ENCODE results near the gene RPL14. TPM values are rescaled to one million over a fixed set of nuclear protein-coding genes. Genes with fewer than 3 reads are reported as not detected.

Gene RPL14
- total RNA-seq, 1 donor from 2014 or later, result 2,616 TPM

GRCh38 chr3:40452876-40453730, 4.0 kb upstream of the RPL14 start:
- CTCF ChIA-PET, result interaction anchor here (0.8 to 2.5 kb wide), 2 partner anchors 144 to 145 kb away, joined by 3 to 7 read pairs; no protein-coding TSS in a partner anchor
- ATAC-seq (ENCODE audit: low read depth), result peak; percentile 92
- intact Hi-C loops (cut with micrococcal nuclease), result loop anchor here (1.0 to 10.0 kb wide), 7 partner anchors 24 to 1398 kb away; partner anchors contain the start of genes CTNNB1, EIF1B, SCN11A and SLC25A38
- TF ChIP-seq CTCF (IDR thresholded peaks at IDR 0.05), result no peak
- peak overlapping the region; percentile 96 for H3K4me3 Mint-ChIP-seq
- H3K4me1 Mint-ChIP-seq, result peaks cover 36% of the 10 kb centered on the region
- peak; percentile 81 for DNase-seq
- H3K27me3 Mint-ChIP-seq, result no peaks in the 10 kb centered on the region
- H3K27ac Mint-ChIP-seq, result peak overlapping the region; percentile 98
- POLR2A ChIA-PET, result interaction anchor here (0.6 to 3.3 kb wide), 8 partner anchors 10 to 1577 kb away, joined by 3 to 24 read pairs (median 8); partner anchors contain the start of genes CTNNB1, EIF1B, ZNF619 and ZNF621
- no peaks in the 10 kb centered on the region for H3K9me3 Mint-ChIP-seq
- peaks cover 19% of the 10 kb centered on the region for H3K36me3 Mint-ChIP-seq (ENCODE audit: low read depth)

GRCh38 chr3:40453933-40454332, 3.2 kb upstream of the RPL14 start:
- intact Hi-C loops (cut with micrococcal nuclease), result loop anchor here (1.0 to 10.0 kb wide), 7 partner anchors 23 to 1399 kb away; partner anchors contain the start of genes CTNNB1, EIF1B, SCN11A and SLC25A38
- H3K36me3 Mint-ChIP-seq (ENCODE audit: low read depth), result peaks cover 27% of the 10 kb centered on the region
- ChIA-PET CTCF (interaction anchor here (0.8 kb wide), 1 partner anchor 145 kb away, joined by 3 read pairs; no protein-coding TSS in a partner anchor), POLR2A (interaction anchor here (0.6 to 3.3 kb wide), 6 partner anchors 9 to 1576 kb away, joined by 3 to 24 read pairs (median 14); partner anchors contain the start of genes CTNNB1, EIF1B, ZNF619 and ZNF621)
- H3K4me1 Mint-ChIP-seq, result peaks cover 44% of the 10 kb centered on the region
- H3K27me3 Mint-ChIP-seq, result no peaks in the 10 kb centered on the region
- H3K4me3 Mint-ChIP-seq, result no peak overlapping the region
- ATAC-seq (ENCODE audit: low read depth) (no peak), DNase-seq (no peak)
- no peak for TF ChIP-seq CTCF (IDR thresholded peaks at IDR 0.05)
- peak overlapping the region; percentile 98 for H3K27ac Mint-ChIP-seq
- H3K9me3 Mint-ChIP-seq, result no peaks in the 10 kb centered on the region

DNA sequence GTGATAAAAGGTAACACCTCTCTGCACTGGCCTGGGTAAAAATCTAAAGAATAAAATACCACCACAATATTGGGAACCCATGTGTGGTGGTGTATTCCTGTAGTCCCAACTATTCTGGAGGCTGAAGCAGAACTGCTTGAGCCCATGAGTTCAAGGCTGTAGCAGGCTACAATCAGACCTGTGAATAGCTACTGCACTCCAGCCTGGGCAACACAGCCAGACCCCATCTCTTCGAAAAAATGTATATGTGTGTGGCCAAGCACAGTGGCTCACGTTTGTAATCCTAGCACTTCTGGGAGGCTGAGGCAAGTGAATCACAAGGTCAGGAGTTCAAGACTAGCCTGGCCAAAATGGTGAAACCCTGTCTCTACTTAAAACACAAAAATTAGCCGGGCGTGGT, 1.8 kb upstream of the RPL14 start:
- ChIA-PET POLR2A (interaction anchor here (1.1 kb wide), 1 partner anchor 22 kb away, joined by 4 read pairs; the partner anchor contains the start of gene ZNF619), CTCF (no interaction called here)
- no peak for ATAC-seq (ENCODE audit: low read depth)
- H3K36me3 Mint-ChIP-seq (ENCODE audit: low read depth), result peaks cover 33% of the 10 kb centered on the region
- H3K9me3 Mint-ChIP-seq, result no peaks in the 10 kb centered on the region
- intact Hi-C loops (cut with micrococcal nuclease), result loop anchor here (5.0 to 10.0 kb wide), 3 partner anchors 52 to 1401 kb away; partner anchors contain the start of genes SCN11A, SLC25A38, WDR48 and ZNF620
- no peak overlapping the region for H3K4me3 Mint-ChIP-seq
- peaks cover 53% of the 10 kb centered on the region for H3K4me1 Mint-ChIP-seq
- H3K27me3 Mint-ChIP-seq, result no peaks in the 10 kb centered on the region
- no peak for DNase-seq
- no peak overlapping the region for H3K27ac Mint-ChIP-seq
- no peak for TF ChIP-seq CTCF (IDR thresholded peaks at IDR 0.05)

DNA sequence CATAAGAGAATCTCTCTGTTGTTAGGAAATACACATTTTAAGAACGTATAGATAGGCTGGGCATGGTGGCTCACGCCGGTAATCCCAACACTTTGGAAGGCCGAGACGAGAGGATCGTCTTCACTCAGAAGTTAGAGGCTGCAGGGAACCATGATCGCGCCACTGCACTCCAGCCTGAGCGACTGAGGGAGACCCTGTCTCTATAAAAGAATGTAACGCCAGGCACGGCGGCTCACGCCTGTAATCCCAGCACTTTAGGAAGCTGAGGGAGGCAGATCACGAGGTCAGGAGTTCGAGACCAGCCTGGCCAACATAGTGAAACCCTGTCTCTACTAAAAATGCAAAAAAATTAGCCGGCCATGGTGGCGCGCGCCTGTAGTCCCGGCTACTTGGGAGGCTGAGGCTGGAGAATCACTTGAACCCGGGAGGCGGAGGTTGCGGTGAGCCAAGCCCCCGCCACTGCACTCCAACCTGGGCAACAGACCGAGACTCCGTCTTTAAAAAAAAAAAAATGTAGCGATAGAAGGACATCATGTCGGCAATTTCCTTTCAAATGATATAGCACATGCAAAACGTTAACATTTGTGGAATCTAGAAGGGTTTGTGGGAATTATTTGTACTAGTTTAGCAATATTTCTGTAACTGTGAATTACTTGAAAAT, 730 bp upstream of the RPL14 start:
- H3K36me3 Mint-ChIP-seq (ENCODE audit: low read depth), result peaks cover 39% of the 10 kb centered on the region
- ChIA-PET POLR2A (interaction anchor here (0.6 to 2.5 kb wide), 15 partner anchors 10 to 1556 kb away, joined by 3 to 38 read pairs (median 6); partner anchors contain the start of genes CTNNB1, EIF1B, ZNF619 and ZNF620), CTCF (interaction anchor here (1.5 kb wide), 1 partner anchor 49 kb away, joined by 3 read pairs; the partner anchor contains the start of gene ZNF620)
- H3K4me1 Mint-ChIP-seq, result peaks cover 54% of the 10 kb centered on the region
- DNase-seq (no peak), ATAC-seq (ENCODE audit: low read depth) (no peak)
- H3K4me3 Mint-ChIP-seq, result peak overlapping the region; percentile 89
- TF ChIP-seq CTCF (IDR thresholded peaks at IDR 0.05), result no peak
- no peaks in the 10 kb centered on the region for H3K27me3 Mint-ChIP-seq
- H3K9me3 Mint-ChIP-seq, result no peaks in the 10 kb centered on the region
- H3K27ac Mint-ChIP-seq, result peak overlapping the region; percentile 93
- intact Hi-C loops (cut with micrococcal nuclease), result loop anchor here (2.0 to 10.0 kb wide), 4 partner anchors 51 to 1402 kb away; partner anchors contain the start of genes SCN11A, SLC25A38, WDR48 and ZNF620
